Mammary epithelial cell (primary cell): ENCODE results near the gene BRCA1.

Source experiments
- CTCF ChIP-seq, 2 donors: IDR thresholded peaks in 1 of 2; conservative IDR thresholded peaks in 1 of 2; 2 replicates each; pipeline ENCODE4 v1.5.1; 2011 to 2012; ENCODE audit warnings: inconsistent platforms in 2 of 2, low read length in 2 of 2, mild to moderate bottlenecking in 2 of 2, control low read depth in 1 of 2, low read depth in 1 of 2; ENCODE audit not compliant: insufficient read depth in 1 of 2; ENCODE audit errors: extremely low read depth in 1 of 2
- EZH2 ChIP-seq: IDR thresholded peaks from 2 replicates; pipeline ENCODE4 v1.6.1; 2012; ENCODE audit warnings: low read length, inconsistent platforms, borderline replicate concordance

GRCh38 chr17:43085474-43085873 lies 39.7 kb downstream of the BRCA1 start:
- no peak for TF ChIP-seq CTCF (conservative IDR thresholded peaks at IDR 0.05 in 1 of 2, IDR thresholded peaks at IDR 0.05 in 1 of 2; ENCODE audit: extremely low read depth in 1 of 2, insufficient read depth in 1 of 2, low read depth in 1 of 2, low read length in 2 of 2)
- TF ChIP-seq EZH2, result no peak
